Left lung (tissue), 10 donors: ENCODE data around the gene ZNF30. TPM values are rescaled to one million over a fixed set of nuclear protein-coding genes. Genes with fewer than 3 reads are reported as not detected.

Experiments
- ATAC-seq: fragments of 200-7000 bp; cut with Tn5 transposase; one replicate; pipeline ENCODE4 v1.9.1; 2020; ENCODE audit warnings: moderate library complexity
- DNase-seq, 4 donors: peaks; one replicate each; pipeline ENCODE4 v3.0.0-alpha.2; 2013 to 2020
- H3K27ac ChIP-seq, 2 donors: fragments of 200-600 bp; sonication (generic) in 1 of 2; one replicate each; pipeline versions ENCODE4 v1.5.0 to v1.8.0; 2020 to 2021
- H3K27me3 ChIP-seq, 2 donors: fragments of 200-600 bp; sonication (generic) in 1 of 2; one replicate each; pipeline versions ENCODE4 v1.5.0 to v1.8.0; 2020 to 2021
- H3K36me3 ChIP-seq, 2 donors: fragments of 200-600 bp; sonication (generic) in 1 of 2; one replicate each; pipeline versions ENCODE4 v1.5.0 to v1.8.0; 2020 to 2021
- H3K4me1 ChIP-seq, 2 donors: fragments of 200-600 bp; one replicate each; pipeline ENCODE4 v1.8.0; 2021
- H3K4me3 ChIP-seq, 2 donors: fragments of 200-600 bp; sonication (generic) in 1 of 2; one replicate each; pipeline versions ENCODE4 v1.5.0 to v1.8.0; 2020 to 2021; ENCODE audit warnings: mild to moderate bottlenecking in 1 of 2
- H3K9me3 ChIP-seq, 2 donors: fragments of 200-600 bp; sonication (generic) in 1 of 2; one replicate each; pipeline versions ENCODE4 v1.5.0 to v1.8.0; 2020 to 2021
- intact Hi-C, 2 donors: fragments of 100-400 bp; cut with DNase I; formaldehyde crosslinking; loops; one replicate each; pipeline versions ENCODE4 v1.11.2 to v1.14.2; 2022
- polyA plus RNA-seq, 6 donors: library from polyadenylated mRNA; unstranded; fragments of 120-200 nt; gene quantifications; one replicate each; pipeline ENCODE4 v1.2.1, GENCODE V29; 2013; ENCODE audit not compliant: insufficient read length in 6 of 6
- total RNA-seq, 2 donors: library from RNA; stranded (reverse); fragmentation: NEBNext Ultra II Directional; extraction: Animal tissue kit (Norgen Biotek cat#: 25700); gene quantifications; one replicate each; pipeline ENCODE4 v1.2.1, GENCODE V29; 2021
- TF ChIP-seq, protein P1 (sequence below), 2 donors: fragments of 200-600 bp; sonication (generic) in 1 of 2; IDR thresholded peaks; one replicate each; pipeline versions ENCODE4 v1.5.0 to v1.8.0; 2021; ENCODE audit warnings: antibody characterized with exemption in 2 of 2
- donor health status: DM: no; HTN: yes; CAD: no.
- donor health status: DM: no; HTN: no; CAD: no.

Gene ZNF30
- total and polyA plus RNA-seq, 8 donors: 3.5 to 10.4 (median 7.5) TPM

DNA sequence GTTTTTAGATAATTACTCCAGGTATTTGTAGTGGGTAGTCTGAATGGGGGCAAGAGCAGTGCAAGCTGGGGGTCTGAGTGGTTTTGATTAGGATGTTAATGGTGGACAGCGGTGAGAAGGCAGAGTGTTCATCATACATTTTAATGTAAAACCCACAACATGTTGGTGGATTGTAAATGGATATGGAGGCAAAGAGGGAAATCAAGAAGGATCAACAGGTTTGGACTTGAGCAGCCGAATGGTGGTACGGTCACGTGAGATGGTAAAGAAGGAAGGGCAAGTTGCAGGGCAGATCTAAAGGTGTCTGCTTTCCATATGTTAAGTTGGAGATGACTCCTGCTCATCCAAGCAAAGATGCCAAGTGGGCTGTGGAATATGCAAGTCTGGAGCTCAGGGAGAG, 9.5 kb downstream of the ZNF30 start:
- ATAC-seq: no peak
- intact Hi-C loops: no loop called here
- Histone ChIP-seq H3K27ac (no peak overlapping the region), H3K4me3 (no peak overlapping the region), H3K36me3 (peaks cover 0 to 58% of the 10 kb centered on the region in 2 donors), H3K9me3 (peaks cover 0 to 5% of the 10 kb centered on the region in 2 donors), H3K27me3 (no peaks in the 10 kb centered on the region), H3K4me1 (no peaks in the 10 kb centered on the region)
- TF ChIP-seq, protein P1, sequence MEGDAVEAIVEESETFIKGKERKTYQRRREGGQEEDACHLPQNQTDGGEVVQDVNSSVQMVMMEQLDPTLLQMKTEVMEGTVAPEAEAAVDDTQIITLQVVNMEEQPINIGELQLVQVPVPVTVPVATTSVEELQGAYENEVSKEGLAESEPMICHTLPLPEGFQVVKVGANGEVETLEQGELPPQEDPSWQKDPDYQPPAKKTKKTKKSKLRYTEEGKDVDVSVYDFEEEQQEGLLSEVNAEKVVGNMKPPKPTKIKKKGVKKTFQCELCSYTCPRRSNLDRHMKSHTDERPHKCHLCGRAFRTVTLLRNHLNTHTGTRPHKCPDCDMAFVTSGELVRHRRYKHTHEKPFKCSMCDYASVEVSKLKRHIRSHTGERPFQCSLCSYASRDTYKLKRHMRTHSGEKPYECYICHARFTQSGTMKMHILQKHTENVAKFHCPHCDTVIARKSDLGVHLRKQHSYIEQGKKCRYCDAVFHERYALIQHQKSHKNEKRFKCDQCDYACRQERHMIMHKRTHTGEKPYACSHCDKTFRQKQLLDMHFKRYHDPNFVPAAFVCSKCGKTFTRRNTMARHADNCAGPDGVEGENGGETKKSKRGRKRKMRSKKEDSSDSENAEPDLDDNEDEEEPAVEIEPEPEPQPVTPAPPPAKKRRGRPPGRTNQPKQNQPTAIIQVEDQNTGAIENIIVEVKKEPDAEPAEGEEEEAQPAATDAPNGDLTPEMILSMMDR (IDR thresholded peaks at IDR 0.05): no peak
- DNase-seq: no peak

DNA sequence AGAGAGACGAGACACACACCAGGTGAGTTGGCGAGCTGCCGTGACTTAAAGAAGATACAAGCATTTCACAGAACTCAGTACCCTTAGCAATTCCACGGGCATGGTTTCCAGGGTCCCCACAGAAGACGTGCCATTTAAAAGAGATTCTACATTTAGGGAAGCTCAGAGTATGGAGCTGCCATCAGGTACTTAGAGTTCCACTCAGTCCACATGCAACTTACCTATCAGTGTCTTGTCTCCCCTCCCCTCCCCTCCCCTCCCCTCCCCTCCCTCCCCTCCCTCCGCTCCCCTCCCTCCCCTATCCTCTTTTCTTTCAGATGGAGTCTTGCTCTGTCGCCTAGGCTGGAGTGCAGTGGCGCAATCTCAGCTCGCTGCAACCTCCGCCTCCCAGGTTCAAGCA, 12.2 kb downstream of the ZNF30 start:
- no peaks in the 10 kb centered on the region for H3K4me1 ChIP-seq
- H3K27ac ChIP-seq: no peak overlapping the region
- TF ChIP-seq, protein P1 (IDR thresholded peaks at IDR 0.05): no peak
- no peaks in the 10 kb centered on the region for H3K27me3 ChIP-seq
- DNase-seq (no peak), ATAC-seq (no peak)
- intact Hi-C loops: no loop called here
- peaks cover 0 to 56% of the 10 kb centered on the region in 2 donors for H3K36me3 ChIP-seq
- H3K9me3 ChIP-seq: peaks cover 0 to 32% of the 10 kb centered on the region in 2 donors
- H3K4me3 ChIP-seq: no peak overlapping the region

DNA sequence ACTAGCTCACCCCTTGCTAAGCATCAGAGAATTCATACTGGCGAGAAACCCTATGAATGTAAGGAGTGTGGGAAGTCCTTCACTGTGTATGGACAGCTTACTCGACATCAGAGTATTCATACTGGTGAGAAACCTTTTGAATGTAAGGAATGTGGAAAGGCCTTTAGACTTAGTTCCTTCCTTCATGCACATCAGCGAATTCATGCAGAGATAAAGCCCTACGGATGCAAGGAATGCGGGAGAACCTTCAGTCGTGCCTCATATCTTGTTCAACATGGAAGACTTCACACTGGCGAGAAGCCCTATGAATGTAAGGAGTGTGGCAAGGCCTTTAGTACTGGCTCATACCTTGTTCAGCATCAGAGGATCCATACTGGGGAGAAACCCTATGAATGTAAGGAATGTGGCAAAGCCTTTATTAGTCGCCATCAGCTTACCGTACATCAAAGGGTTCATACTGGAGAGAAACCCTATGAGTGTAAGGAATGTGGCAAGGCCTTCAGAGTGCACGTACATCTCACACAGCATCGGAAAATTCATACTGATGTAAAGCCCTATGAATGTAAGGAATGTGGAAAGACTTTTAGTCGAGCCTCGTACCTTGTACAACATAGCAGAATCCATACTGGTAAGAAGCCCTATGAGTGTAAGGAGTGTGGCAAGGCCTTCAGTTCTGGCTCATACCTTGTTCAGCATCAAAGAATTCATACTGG, 17.3 kb downstream of the ZNF30 start:
- no peak overlapping the region for H3K27ac ChIP-seq
- no peak for DNase-seq
- intact Hi-C loops: no loop called here
- H3K36me3 ChIP-seq: peaks cover 0 to 37% of the 10 kb centered on the region in 2 donors
- no peaks in the 10 kb centered on the region for H3K27me3 ChIP-seq
- TF ChIP-seq, protein P1 (IDR thresholded peaks at IDR 0.05): no peak
- no peak for ATAC-seq
- peaks cover 0 to 83% of the 10 kb centered on the region in 2 donors for H3K9me3 ChIP-seq
- no peaks in the 10 kb centered on the region for H3K4me1 ChIP-seq
- H3K4me3 ChIP-seq: no peak overlapping the region

DNA sequence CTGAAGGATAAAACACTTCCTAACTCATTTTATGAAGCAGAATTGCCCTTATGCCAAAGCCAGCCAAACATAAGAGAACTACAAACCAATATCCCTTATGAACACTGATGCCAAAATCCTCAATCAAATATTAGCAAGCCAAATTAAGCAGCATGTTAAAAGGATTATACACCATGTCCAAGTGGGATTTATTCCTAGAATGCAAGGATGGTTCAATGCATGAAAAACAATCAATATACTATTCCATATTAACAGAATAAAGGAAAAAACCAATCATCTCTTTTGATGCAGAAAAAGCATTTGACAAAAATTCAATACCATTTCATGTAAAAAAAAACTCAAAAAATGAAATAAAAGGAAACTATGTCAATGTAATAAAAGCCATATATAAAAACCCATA, 26.4 kb downstream of the ZNF30 start:
- no peak for DNase-seq
- Histone ChIP-seq H3K27ac (no peak overlapping the region), H3K4me3 (no peak overlapping the region), H3K27me3 (no peaks in the 10 kb centered on the region), H3K9me3 (peaks cover 7 to 97% of the 10 kb centered on the region in 2 donors), H3K4me1 (no peaks in the 10 kb centered on the region), H3K36me3 (peaks cover 0 to 68% of the 10 kb centered on the region in 2 donors)
- intact Hi-C loops: no loop called here
- ATAC-seq: no peak
- TF ChIP-seq, protein P1 (IDR thresholded peaks at IDR 0.05): no peak

DNA sequence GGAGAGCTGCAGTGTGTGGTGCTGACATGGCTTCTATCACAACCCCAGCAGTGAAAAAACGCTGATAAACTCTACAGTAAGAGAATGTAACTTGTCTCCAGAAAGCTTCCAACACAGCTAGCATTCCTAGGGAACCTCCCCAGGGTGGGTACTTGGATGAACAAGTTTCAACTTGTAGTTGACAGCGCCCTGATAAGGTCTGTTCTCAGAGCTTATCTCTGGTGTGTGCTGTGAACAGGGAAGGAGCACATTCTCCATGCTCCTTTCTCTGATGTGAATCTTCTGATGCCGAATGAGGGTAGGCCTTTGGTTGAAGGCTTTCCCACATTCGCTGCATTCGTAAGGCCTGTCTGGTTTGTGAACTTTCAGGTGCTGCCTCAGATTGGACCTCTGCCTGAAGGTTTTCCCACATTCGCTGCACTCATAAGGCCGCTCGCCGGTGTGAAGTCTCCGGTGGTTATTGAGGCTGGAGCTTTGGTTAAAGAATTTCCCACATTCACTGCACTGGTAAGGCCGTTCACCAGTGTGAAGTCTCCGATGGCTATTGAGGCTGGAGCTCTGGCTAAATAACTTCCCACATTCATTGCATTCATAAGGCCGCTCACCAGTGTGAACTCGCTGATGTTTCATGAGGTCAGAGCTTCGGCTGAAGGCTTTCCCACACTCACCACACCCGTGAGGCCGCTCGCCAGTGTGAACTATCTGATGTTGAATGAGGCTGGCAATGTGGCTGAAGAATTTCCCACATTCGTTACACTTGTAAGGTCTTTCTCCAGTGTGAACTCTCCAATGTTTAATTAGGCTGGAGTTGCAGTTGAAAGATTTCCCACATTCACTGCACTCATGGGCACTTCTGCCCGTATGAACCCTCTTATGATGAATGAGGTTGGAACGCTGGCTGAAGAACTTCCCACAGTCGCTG, 31.4 kb downstream of the ZNF30 start:
- Histone ChIP-seq H3K27me3 (no peaks in the 10 kb centered on the region), H3K4me1 (peaks cover 4 to 15% of the 10 kb centered on the region in 2 donors), H3K4me3 (no peak overlapping the region), H3K27ac (no peak overlapping the region), H3K36me3 (peaks cover 0 to 71% of the 10 kb centered on the region in 2 donors), H3K9me3 (peaks cover 11 to 83% of the 10 kb centered on the region in 2 donors)
- ATAC-seq: no peak
- TF ChIP-seq, protein P1 (IDR thresholded peaks at IDR 0.05): no peak
- no peak for DNase-seq
- intact Hi-C loops: no loop called here
